Muscle layer of duodenum (tissue), 2 donors: ENCODE data around the gene AP2A2.
A peak's percentile ranks its signal among the peaks of the same experiment; 100 is the strongest.

Source experiments
- H3K27ac ChIP-seq: one replicate; pipeline ENCODE4 v1.7.0; 2013; ENCODE audit warnings: mild to moderate bottlenecking, low read length
- H3K27me3 ChIP-seq: one replicate; pipeline ENCODE4 v1.7.0; 2013; ENCODE audit warnings: low read depth, mild to moderate bottlenecking, control low read depth, low read length
- H3K36me3 ChIP-seq, 2 donors: one replicate each; pipeline ENCODE4 v1.7.0; 2013; ENCODE audit warnings: low read length in 2 of 2, control low read depth in 1 of 2, mild to moderate bottlenecking in 1 of 2; ENCODE audit not compliant: insufficient read depth in 2 of 2, control insufficient read depth in 1 of 2
- H3K4me1 ChIP-seq, 2 donors: one replicate each; pipeline ENCODE4 v1.7.0; 2013; ENCODE audit warnings: low read length in 2 of 2, mild to moderate bottlenecking in 2 of 2, control low read depth in 1 of 2, moderate library complexity in 1 of 2; ENCODE audit not compliant: insufficient read depth in 2 of 2, control insufficient read depth in 1 of 2
- H3K4me3 ChIP-seq, 2 donors: one replicate each; pipeline ENCODE4 v1.7.0; 2013; ENCODE audit warnings: low read length in 2 of 2, low read depth in 1 of 2, mild to moderate bottlenecking in 1 of 2
- H3K9me3 ChIP-seq, 2 donors: one replicate each; pipeline ENCODE4 v1.7.0; 2013; ENCODE audit warnings: low read length in 2 of 2, control low read depth in 1 of 2, mild to moderate bottlenecking in 1 of 2; ENCODE audit not compliant: control insufficient read depth in 1 of 2
- donor health status: healthy.

Gene AP2A2

GRCh38 chr11:1051356-1052132 lies 125.9 kb downstream of the AP2A2 start:
- no peak overlapping the region for H3K4me3 ChIP-seq
- H3K36me3 ChIP-seq = no peaks in the 10 kb centered on the region
- H3K27ac ChIP-seq = no peak overlapping the region
- peaks cover 3 to 4% of the 10 kb centered on the region in 2 donors for H3K4me1 ChIP-seq
- H3K9me3 ChIP-seq = no peaks in the 10 kb centered on the region
- H3K27me3 ChIP-seq = peaks cover 8% of the 10 kb centered on the region

- H3K4me1 ChIP-seq = peaks cover 3 to 4% of the 10 kb centered on the region in 2 donors
- H3K27ac ChIP-seq = no peak overlapping the region
- H3K9me3 ChIP-seq = no peaks in the 10 kb centered on the region
- peaks cover 8% of the 10 kb centered on the region for H3K27me3 ChIP-seq
- no peaks in the 10 kb centered on the region for H3K36me3 ChIP-seq
- no peak overlapping the region for H3K4me3 ChIP-seq
Observed at GRCh38 chr11:1052133-1053011, 126.7 kb downstream of the AP2A2 start.

- no peak overlapping the region for H3K27ac ChIP-seq
- no peaks in the 10 kb centered on the region for H3K9me3 ChIP-seq
- peaks cover 3 to 4% of the 10 kb centered on the region in 2 donors for H3K4me1 ChIP-seq
- no peak overlapping the region for H3K4me3 ChIP-seq
- H3K27me3 ChIP-seq = peaks cover 8% of the 10 kb centered on the region
- no peaks in the 10 kb centered on the region for H3K36me3 ChIP-seq
Observed at GRCh38 chr11:1053121-1053901, 127.6 kb downstream of the AP2A2 start.

GRCh38 chr11:1054143-1055108 lies 128.8 kb downstream of the AP2A2 start:
- Histone ChIP-seq H3K4me3 (no peak overlapping the region), H3K27me3 (peaks cover 4% of the 10 kb centered on the region), H3K4me1 (peaks cover 3 to 4% of the 10 kb centered on the region in 2 donors), H3K36me3 (no peaks in the 10 kb centered on the region), H3K9me3 (no peaks in the 10 kb centered on the region), H3K27ac (no peak overlapping the region)

GRCh38 chr11:1055109-1055703 lies 129.5 kb downstream of the AP2A2 start:
- Histone ChIP-seq H3K9me3 (no peaks in the 10 kb centered on the region), H3K4me3 (no peak overlapping the region), H3K27me3 (no peaks in the 10 kb centered on the region), H3K36me3 (no peaks in the 10 kb centered on the region), H3K27ac (no peak overlapping the region), H3K4me1 (peaks cover 3 to 4% of the 10 kb centered on the region in 2 donors)

- Histone ChIP-seq H3K4me3 (no peak overlapping the region), H3K27me3 (no peaks in the 10 kb centered on the region), H3K36me3 (no peaks in the 10 kb centered on the region), H3K9me3 (no peaks in the 10 kb centered on the region), H3K4me1 (peaks cover 0 to 3% of the 10 kb centered on the region in 2 donors), H3K27ac (no peak overlapping the region)
Observed at GRCh38 chr11:1055990-1056771, 130.5 kb downstream of the AP2A2 start.

- Histone ChIP-seq H3K4me3 (no peak overlapping the region), H3K4me1 (peaks cover 0 to 3% of the 10 kb centered on the region in 2 donors), H3K27me3 (no peaks in the 10 kb centered on the region), H3K27ac (no peak overlapping the region), H3K9me3 (peaks cover 0 to 8% of the 10 kb centered on the region in 2 donors), H3K36me3 (no peaks in the 10 kb centered on the region)
Observed at GRCh38 chr11:1057806-1058205, 132.1 kb downstream of the AP2A2 start.

GRCh38 chr11:1059759-1060158 lies 134.1 kb downstream of the AP2A2 start:
- no peaks in the 10 kb centered on the region for H3K27me3 ChIP-seq

GRCh38 chr11:1060410-1060809 lies 134.7 kb downstream of the AP2A2 start:
- H3K27me3 ChIP-seq = no peaks in the 10 kb centered on the region
- no peak overlapping the region for H3K4me3 ChIP-seq
- H3K4me1 ChIP-seq = no peaks in the 10 kb centered on the region
- peaks cover 0 to 9% of the 10 kb centered on the region in 2 donors for H3K9me3 ChIP-seq
- no peaks in the 10 kb centered on the region for H3K36me3 ChIP-seq
- peak overlapping the region; percentile 79 for H3K27ac ChIP-seq

More at GRCh38 chr11:1059759-1060158, 134.1 kb downstream of the AP2A2 start:
- H3K4me1 ChIP-seq = peaks cover 0 to 1% of the 10 kb centered on the region in 2 donors
- no peaks in the 10 kb centered on the region for H3K36me3 ChIP-seq
- no peak overlapping the region for H3K27ac ChIP-seq
- peaks cover 0 to 9% of the 10 kb centered on the region in 2 donors for H3K9me3 ChIP-seq
- no peak overlapping the region for H3K4me3 ChIP-seq
